ENCODE results near the gene PDE1A.

Gene PDE1A

DNA sequence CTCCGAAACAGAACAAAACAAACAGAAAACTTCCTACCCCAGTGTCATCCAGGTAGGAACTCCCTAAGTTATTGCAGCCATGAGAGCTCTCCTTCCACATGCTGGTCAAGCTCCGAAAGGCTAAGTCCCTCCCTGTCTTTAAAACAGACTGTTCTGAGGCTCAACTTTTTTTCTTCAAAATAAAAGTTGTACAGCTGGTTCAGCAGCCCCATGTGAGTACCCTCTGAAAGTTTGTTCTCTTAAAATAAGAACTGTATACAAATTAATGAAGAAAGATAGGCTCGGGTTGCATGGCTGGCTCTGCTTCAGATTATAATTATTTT is at the start of gene PDE1A:
PDE1A (minus strand) TSS at position 119 of the 323 bp plus-strand sequence.
- Histone ChIP-seq H3K4me1 (ENCODE audit: insufficient read depth, low read length) (no peaks in the 10 kb centered on the region), H3K27me3 (ENCODE audit: insufficient read depth, low read length) (no peaks in the 10 kb centered on the region), H3K9me3 (ENCODE audit: low read length) (peaks cover 1% of the 10 kb centered on the region), H2AFZ (ENCODE audit: low read depth, low read length) (no peak within 1 kb of the TSS), H3K36me3 (ENCODE audit: insufficient read depth, low read length) (peaks cover 7% of the 10 kb centered on the region), H3K4me3 (ENCODE audit: low read length) (no peak within 1 kb of the TSS)

DNA sequence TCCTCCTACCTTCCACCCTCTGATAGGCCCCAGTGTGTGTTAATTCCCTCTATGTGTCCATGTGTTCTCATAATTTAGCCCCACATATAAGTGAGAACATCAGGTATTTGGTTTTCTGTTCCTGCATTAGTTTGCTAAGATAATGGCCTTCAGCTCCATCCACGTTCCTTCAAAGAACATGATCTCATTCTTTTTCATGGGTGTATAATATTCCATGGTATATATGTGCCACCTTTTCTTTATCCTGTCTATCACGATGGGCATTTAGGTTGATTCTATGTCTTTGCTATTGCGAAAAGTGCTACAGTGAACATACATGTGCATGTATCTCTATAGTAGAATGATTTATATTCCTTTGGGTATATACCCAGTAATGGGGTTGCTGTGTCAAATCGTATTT is 46.8 kb upstream of the PDE1A start:
- Histone ChIP-seq H3K9me3 (ENCODE audit: low read length) (peaks cover 18% of the 10 kb centered on the region), H2AFZ (ENCODE audit: low read depth, low read length) (no peak overlapping the region), H3K4me3 (ENCODE audit: low read length) (no peak overlapping the region), H3K4me1 (ENCODE audit: insufficient read depth, low read length) (peaks cover 3% of the 10 kb centered on the region), H3K36me3 (ENCODE audit: insufficient read depth, low read length) (peaks cover 11% of the 10 kb centered on the region), H3K27me3 (ENCODE audit: insufficient read depth, low read length) (no peaks in the 10 kb centered on the region)

DNA sequence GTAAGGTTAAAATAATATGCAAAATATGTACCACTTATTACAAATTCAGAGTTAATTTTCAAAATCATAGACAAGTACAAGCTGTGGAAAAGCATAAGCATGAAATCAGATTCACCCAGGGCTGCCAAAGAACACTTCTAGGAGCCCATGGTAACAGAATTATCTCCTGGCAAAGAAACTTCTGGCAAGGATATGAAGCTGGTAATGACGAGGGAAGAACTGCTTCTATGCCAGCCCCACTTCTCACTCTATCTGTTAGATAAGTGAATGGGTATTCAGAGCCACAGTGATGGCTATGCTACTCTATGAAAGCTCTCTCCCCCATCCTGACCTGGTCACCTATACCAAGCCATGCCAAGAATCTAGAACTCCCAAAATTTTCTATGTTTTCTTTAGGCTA is 36.9 kb upstream of the PDE1A start:
- H3K4me3 ChIP-seq (ENCODE audit: low read length), result no peak overlapping the region
- peaks cover 4% of the 10 kb centered on the region for H3K36me3 ChIP-seq (ENCODE audit: insufficient read depth, low read length)
- peaks cover 4% of the 10 kb centered on the region for H3K9me3 ChIP-seq (ENCODE audit: low read length)
- H3K4me1 ChIP-seq (ENCODE audit: insufficient read depth, low read length), result no peaks in the 10 kb centered on the region
- H2AFZ ChIP-seq (ENCODE audit: low read depth, low read length), result no peak overlapping the region
- no peaks in the 10 kb centered on the region for H3K27me3 ChIP-seq (ENCODE audit: insufficient read depth, low read length)

DNA sequence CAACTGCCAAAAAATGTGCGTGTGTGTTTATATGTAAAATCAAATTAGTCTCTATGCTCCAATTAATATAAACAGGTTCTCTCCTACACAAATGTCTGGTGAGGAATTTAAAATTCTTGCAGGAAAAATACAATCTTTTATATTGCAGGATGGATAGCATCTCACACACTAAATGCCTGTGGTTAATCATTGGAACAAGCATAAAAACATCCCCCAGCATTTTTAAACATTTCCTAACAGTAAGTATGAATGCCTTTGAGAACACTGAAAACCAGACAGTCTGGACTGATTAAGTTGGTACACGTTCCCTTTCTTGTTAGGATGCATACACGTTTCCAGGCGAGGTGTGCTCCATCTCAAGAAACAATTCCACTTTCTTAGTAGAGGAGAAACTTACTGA is 29.9 kb upstream of the PDE1A start:
- H3K9me3 ChIP-seq (ENCODE audit: low read length), result no peaks in the 10 kb centered on the region
- H3K27me3 ChIP-seq (ENCODE audit: insufficient read depth, low read length), result no peaks in the 10 kb centered on the region
- H3K4me1 ChIP-seq (ENCODE audit: insufficient read depth, low read length), result no peaks in the 10 kb centered on the region
- H3K4me3 ChIP-seq (ENCODE audit: low read length), result no peak overlapping the region
- peaks cover 2% of the 10 kb centered on the region for H3K36me3 ChIP-seq (ENCODE audit: insufficient read depth, low read length)
- no peak overlapping the region for H2AFZ ChIP-seq (ENCODE audit: low read depth, low read length)

DNA sequence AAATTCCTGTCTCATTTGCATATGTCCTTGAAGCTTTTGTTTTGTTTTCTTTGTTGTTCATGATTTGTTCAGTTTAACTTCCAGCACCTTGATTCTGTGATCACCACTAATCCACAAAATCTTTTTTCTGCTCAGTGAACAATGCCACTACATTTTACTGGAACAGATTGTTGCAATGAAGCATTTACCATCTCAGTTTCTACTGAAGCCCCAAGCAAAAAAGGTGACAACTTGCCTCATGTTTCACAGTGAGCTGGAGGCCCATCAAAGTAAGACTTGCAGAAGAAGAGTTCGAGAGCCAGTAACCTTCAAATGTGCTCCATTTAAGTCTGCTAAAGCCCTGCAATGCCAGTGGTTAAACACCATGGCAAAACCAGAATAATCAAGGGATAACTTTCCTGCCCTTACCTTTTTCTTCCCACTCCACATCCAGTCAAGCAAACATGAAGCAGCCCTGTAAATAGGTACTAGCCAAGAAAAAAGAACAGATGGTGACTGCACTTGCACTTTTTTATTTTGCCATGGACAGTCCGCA is 25.7 kb upstream of the PDE1A start:
- no peak overlapping the region for H3K4me3 ChIP-seq (ENCODE audit: low read length)
- H3K27me3 ChIP-seq (ENCODE audit: insufficient read depth, low read length), result no peaks in the 10 kb centered on the region
- H2AFZ ChIP-seq (ENCODE audit: low read depth, low read length), result no peak overlapping the region
- no peaks in the 10 kb centered on the region for H3K4me1 ChIP-seq (ENCODE audit: insufficient read depth, low read length)
- peaks cover 2% of the 10 kb centered on the region for H3K36me3 ChIP-seq (ENCODE audit: insufficient read depth, low read length)
- H3K9me3 ChIP-seq (ENCODE audit: low read length), result no peaks in the 10 kb centered on the region

DNA sequence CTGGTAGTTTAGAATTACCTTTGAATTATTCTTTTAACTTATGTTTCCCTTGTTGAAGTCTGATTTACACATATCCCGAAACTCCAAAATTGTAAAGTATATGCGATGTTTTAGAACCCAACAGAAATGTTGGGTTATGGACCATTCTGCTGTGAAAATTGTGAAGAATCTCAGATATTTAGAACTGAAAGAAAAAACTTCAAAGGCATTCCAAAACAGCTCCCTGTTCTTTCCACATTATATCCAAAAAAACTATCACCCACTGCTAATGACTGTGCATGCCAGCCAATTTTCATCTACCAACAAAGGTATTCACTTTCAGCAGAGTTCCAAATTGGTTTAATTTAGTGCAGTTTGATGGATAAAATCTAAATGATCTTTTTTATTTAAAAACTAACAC is 21.5 kb upstream of the PDE1A start:
- H3K27me3 ChIP-seq (ENCODE audit: insufficient read depth, low read length), result no peaks in the 10 kb centered on the region
- H2AFZ ChIP-seq (ENCODE audit: low read depth, low read length), result no peak overlapping the region
- H3K4me1 ChIP-seq (ENCODE audit: insufficient read depth, low read length), result no peaks in the 10 kb centered on the region
- no peak overlapping the region for H3K4me3 ChIP-seq (ENCODE audit: low read length)
- H3K9me3 ChIP-seq (ENCODE audit: low read length), result no peaks in the 10 kb centered on the region
- peaks cover 2% of the 10 kb centered on the region for H3K36me3 ChIP-seq (ENCODE audit: insufficient read depth, low read length)

DNA sequence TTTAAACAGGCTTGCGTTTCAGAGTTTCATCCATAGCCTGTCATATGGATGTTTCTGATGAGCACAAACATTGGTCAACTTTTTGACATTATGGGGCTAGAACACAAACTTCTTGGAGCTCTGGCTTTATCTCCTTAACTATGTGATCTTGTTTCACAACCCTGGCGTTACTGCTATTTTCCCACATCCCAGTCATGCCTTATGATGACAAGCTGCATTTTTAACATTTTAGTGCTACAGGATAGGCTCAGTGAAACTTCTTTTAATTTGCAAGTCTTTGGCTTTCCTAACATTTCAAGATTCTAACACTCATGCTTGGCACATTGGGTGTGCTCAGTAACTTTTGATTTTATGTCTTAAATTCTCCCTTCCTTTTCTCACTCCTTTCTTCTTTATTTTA is 21.0 kb upstream of the PDE1A start:
- Histone ChIP-seq H3K4me1 (ENCODE audit: insufficient read depth, low read length) (no peaks in the 10 kb centered on the region), H3K4me3 (ENCODE audit: low read length) (no peak overlapping the region), H3K9me3 (ENCODE audit: low read length) (no peaks in the 10 kb centered on the region), H3K27me3 (ENCODE audit: insufficient read depth, low read length) (no peaks in the 10 kb centered on the region), H2AFZ (ENCODE audit: low read depth, low read length) (no peak overlapping the region), H3K36me3 (ENCODE audit: insufficient read depth, low read length) (peaks cover 2% of the 10 kb centered on the region)

DNA sequence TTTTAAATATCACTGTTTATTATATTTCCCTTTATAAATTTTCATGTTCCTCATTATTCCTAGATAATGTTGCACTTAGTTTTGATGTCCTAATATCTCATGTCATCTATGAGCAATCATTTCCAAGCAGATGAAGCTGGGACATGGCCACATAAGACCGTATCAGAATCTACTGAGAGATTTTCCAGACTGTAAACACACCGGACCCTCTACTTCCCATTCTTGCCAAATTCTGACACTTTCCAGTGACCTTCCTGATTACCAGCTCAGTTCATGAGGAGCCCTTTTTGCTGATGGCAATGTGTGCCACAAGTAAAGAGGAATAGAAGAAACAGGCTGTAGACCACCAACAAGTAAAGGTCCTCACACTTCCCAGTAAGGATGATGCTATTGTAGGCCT is 20.3 kb upstream of the PDE1A start:
- Histone ChIP-seq H3K4me3 (ENCODE audit: low read length) (no peak overlapping the region), H3K9me3 (ENCODE audit: low read length) (no peaks in the 10 kb centered on the region), H3K4me1 (ENCODE audit: insufficient read depth, low read length) (no peaks in the 10 kb centered on the region), H3K27me3 (ENCODE audit: insufficient read depth, low read length) (no peaks in the 10 kb centered on the region), H3K36me3 (ENCODE audit: insufficient read depth, low read length) (peaks cover under 1% of the 10 kb centered on the region), H2AFZ (ENCODE audit: low read depth, low read length) (no peak overlapping the region)

DNA sequence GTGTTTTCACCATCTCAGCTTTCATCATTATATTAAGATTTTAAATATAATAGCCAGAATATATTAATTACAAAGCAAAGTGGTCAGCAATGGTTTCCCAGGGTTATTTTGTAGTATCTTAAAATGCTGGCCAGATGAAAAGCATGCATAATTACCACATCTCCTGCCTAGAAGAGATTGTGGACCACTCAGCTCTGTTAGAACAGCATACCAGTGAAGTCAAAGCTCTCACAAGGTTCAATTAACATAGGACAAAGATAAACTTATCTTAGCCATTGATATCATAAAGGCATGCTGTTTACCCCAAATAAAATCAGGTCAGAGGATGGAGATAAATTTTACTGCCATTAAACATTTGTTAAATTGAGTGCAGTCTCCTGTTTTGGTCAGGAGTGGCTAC is 19.3 kb upstream of the PDE1A start:
- Histone ChIP-seq H3K4me3 (ENCODE audit: low read length) (no peak overlapping the region), H3K27me3 (ENCODE audit: insufficient read depth, low read length) (no peaks in the 10 kb centered on the region), H3K9me3 (ENCODE audit: low read length) (no peaks in the 10 kb centered on the region), H2AFZ (ENCODE audit: low read depth, low read length) (no peak overlapping the region), H3K4me1 (ENCODE audit: insufficient read depth, low read length) (no peaks in the 10 kb centered on the region), H3K36me3 (ENCODE audit: insufficient read depth, low read length) (no peaks in the 10 kb centered on the region)

DNA sequence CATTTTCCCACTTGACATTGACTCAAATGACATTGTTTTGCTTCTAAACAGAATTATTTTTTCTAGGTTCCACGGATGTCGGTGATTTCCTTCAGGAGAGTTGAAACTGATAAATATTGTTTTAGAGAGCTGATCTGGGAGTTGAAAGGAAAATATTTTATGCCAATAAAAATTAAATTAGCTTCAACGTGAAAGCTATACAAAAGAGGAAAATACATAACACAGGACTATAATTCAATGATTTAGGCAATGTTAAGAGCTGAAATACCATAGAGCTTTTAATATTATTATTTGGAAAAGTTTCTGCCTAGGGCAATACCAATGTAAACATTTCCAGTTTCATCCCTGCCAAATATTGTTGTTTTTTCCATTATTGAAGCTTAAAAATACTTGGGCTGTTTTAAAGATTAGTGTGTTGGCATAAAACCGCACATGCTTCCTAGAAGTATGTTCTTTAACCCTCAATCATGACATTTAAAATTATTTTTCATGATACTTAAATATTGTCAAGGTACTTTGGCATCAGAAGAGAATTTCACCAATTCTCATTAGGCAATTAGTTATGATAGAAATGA is 18.6 kb upstream of the PDE1A start:
- Histone ChIP-seq H3K4me3 (ENCODE audit: low read length) (no peak overlapping the region), H2AFZ (ENCODE audit: low read depth, low read length) (no peak overlapping the region), H3K4me1 (ENCODE audit: insufficient read depth, low read length) (no peaks in the 10 kb centered on the region), H3K36me3 (ENCODE audit: insufficient read depth, low read length) (no peaks in the 10 kb centered on the region), H3K27me3 (ENCODE audit: insufficient read depth, low read length) (no peaks in the 10 kb centered on the region), H3K9me3 (ENCODE audit: low read length) (no peaks in the 10 kb centered on the region)

DNA sequence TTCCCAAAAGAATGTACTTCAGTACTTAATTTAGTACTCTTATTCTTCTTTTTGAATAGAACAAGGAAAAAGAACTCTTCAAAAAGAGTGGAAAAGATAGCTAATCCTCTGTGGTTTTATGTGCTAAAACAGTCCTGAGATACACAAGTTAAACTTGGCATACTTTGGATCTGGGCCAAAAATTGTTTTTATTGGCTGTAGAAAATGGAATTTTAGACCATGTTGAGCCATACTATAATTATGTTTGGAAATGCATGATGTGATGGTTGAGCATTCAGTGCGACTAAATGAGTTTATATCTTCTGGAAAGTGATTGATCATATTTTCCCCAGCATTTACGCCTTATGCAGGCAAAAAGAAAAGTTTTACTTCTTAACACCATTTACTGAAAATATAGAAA is 18.0 kb upstream of the PDE1A start:
- Histone ChIP-seq H3K27me3 (ENCODE audit: insufficient read depth, low read length) (no peaks in the 10 kb centered on the region), H3K4me1 (ENCODE audit: insufficient read depth, low read length) (no peaks in the 10 kb centered on the region), H3K4me3 (ENCODE audit: low read length) (no peak overlapping the region), H2AFZ (ENCODE audit: low read depth, low read length) (no peak overlapping the region), H3K9me3 (ENCODE audit: low read length) (no peaks in the 10 kb centered on the region), H3K36me3 (ENCODE audit: insufficient read depth, low read length) (no peaks in the 10 kb centered on the region)

DNA sequence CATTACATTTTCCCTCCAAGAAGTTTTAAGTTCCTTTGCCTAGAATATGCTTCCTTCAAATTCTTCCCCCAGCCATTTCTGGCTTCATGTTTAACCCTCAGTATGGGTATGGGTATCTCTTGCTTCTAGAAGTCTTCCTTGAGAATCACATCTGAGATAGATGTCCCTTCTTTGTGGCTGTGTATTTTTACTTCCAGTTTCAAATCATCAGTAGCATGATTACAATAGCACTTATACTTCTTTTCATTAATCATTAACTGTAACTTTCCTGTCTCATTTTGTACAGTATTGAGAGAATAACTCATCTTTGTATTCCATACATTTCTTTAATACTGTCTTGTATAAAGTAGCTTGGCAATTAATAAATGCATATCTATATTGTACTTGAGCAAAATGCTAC is 17.3 kb upstream of the PDE1A start:
- Histone ChIP-seq H3K9me3 (ENCODE audit: low read length) (no peaks in the 10 kb centered on the region), H3K4me1 (ENCODE audit: insufficient read depth, low read length) (no peaks in the 10 kb centered on the region), H3K27me3 (ENCODE audit: insufficient read depth, low read length) (no peaks in the 10 kb centered on the region), H3K4me3 (ENCODE audit: low read length) (no peak overlapping the region), H3K36me3 (ENCODE audit: insufficient read depth, low read length) (no peaks in the 10 kb centered on the region), H2AFZ (ENCODE audit: low read depth, low read length) (no peak overlapping the region)

DNA sequence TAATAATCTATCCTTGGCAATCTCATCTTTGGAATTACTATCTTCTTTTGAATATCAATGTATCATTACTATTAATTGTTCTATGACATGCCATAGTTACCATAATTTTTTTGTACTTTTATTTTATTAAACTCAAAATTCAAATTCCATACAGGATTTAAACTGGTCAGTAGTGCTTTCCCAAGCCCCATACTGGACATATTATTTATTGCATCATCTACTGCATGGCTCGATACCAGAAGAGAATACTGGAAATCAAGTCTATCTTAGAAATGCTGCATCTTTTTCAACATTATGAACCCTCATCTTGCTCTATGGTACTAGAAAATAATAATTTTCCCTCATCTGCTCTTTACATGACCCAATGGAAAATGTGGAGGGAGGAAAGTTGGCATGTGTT is 9.4 kb upstream of the PDE1A start:
- Histone ChIP-seq H3K9me3 (ENCODE audit: low read length) (no peaks in the 10 kb centered on the region), H3K27me3 (ENCODE audit: insufficient read depth, low read length) (no peaks in the 10 kb centered on the region), H3K4me1 (ENCODE audit: insufficient read depth, low read length) (no peaks in the 10 kb centered on the region), H3K36me3 (ENCODE audit: insufficient read depth, low read length) (no peaks in the 10 kb centered on the region), H2AFZ (ENCODE audit: low read depth, low read length) (no peak overlapping the region), H3K4me3 (ENCODE audit: low read length) (no peak overlapping the region)

DNA sequence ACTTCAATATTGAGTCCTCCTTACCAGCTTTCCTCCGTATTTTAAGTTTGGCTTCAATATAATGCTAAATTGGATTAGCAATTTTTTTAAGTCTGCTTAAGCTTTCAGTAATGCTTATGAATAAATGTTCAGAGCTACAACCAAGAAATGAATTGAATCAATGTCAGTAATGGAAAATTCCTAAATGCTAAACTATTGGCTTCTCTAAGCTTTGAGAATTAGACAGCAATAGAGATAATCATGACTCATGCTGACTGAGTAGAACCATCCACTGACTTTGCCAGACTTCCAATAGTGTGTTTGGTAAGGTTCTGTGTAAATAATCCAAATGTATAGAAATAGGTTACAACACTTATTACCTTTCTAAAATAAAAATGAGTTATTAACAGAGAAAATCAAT is 8.9 kb upstream of the PDE1A start:
- Histone ChIP-seq H3K4me1 (ENCODE audit: insufficient read depth, low read length) (no peaks in the 10 kb centered on the region), H3K9me3 (ENCODE audit: low read length) (no peaks in the 10 kb centered on the region), H3K27me3 (ENCODE audit: insufficient read depth, low read length) (no peaks in the 10 kb centered on the region), H2AFZ (ENCODE audit: low read depth, low read length) (no peak overlapping the region), H3K36me3 (ENCODE audit: insufficient read depth, low read length) (no peaks in the 10 kb centered on the region), H3K4me3 (ENCODE audit: low read length) (no peak overlapping the region)
